Heart right ventricle (tissue), 16 donors: ENCODE results near the gene SRSF7. TPM values are rescaled to one million over a fixed set of nuclear protein-coding genes. Genes with fewer than 3 reads are reported as not detected.

Source experiments
- ATAC-seq, 8 donors: fragments of 200-7000 bp; cut with Tn5 transposase; one replicate each; pipeline ENCODE4 v1.9.1; 2020; ENCODE audit warnings: mild to moderate bottlenecking in 8 of 8, moderate library complexity in 8 of 8, moderate number of reproducible peaks in 1 of 8
- DNase-seq, 2 donors: peaks; one replicate each; pipeline ENCODE4 v3.0.0-alpha.2; 2020
- H3K27ac ChIP-seq, 10 donors: fragments of 200-600 bp; sonication (generic) in 2 of 10; one replicate each; pipeline versions ENCODE4 v1.5.0 to v1.8.0; 2020 to 2022; ENCODE audit warnings: mild to moderate bottlenecking in 3 of 10
- H3K27me3 ChIP-seq, 7 donors: fragments of 200-600 bp; one replicate each; pipeline ENCODE4 v1.8.0; 2021 to 2022; ENCODE audit warnings: mild to moderate bottlenecking in 2 of 7
- H3K36me3 ChIP-seq, 9 donors: fragments of 200-600 bp; sonication (generic) in 1 of 9; one replicate each; pipeline versions ENCODE4 v1.5.0 to v1.8.0; 2020 to 2022; ENCODE audit warnings: mild to moderate bottlenecking in 2 of 9
- H3K4me1 ChIP-seq, 9 donors: fragments of 200-600 bp; sonication (generic) in 1 of 9; one replicate each; pipeline versions ENCODE4 v1.5.0 to v1.8.0; 2020 to 2022; ENCODE audit warnings: mild to moderate bottlenecking in 4 of 9
- H3K4me3 ChIP-seq, 10 donors: fragments of 200-600 bp; sonication (generic) in 2 of 10; one replicate each; pipeline versions ENCODE4 v1.5.0 to v1.8.0; 2020 to 2022; ENCODE audit warnings: mild to moderate bottlenecking in 7 of 10, moderate library complexity in 2 of 10
- H3K9me3 ChIP-seq, 11 donors: fragments of 200-600 bp in 10 of 11; sonication (generic) in 2 of 11; one replicate each; pipeline versions ENCODE4 v1.5.0 to v1.8.0; 2013 to 2022; ENCODE audit warnings: mild to moderate bottlenecking in 2 of 11, control low read depth in 1 of 11, moderate library complexity in 1 of 11
- WGBS, 2 donors: extraction: QIAGEN DNeasy Blood & Tissue Kit; methylation state at CpG; one replicate each; pipeline ENCODE4 v1.1.7; 2013; ENCODE audit warnings: inconsistent platforms in 1 of 2; 5-methylcytosine and 5-hydroxymethylcytosine counted together
- intact Hi-C, 10 donors: fragments of 100-400 bp; cut with DNase I; formaldehyde crosslinking; loops; one replicate each; pipeline versions ENCODE4 v1.11.1 to v1.14.2; 2022
- polyA plus RNA-seq, 2 donors: library from polyadenylated mRNA; stranded (reverse); fragments of 200-250 nt; gene quantifications; one replicate each; pipeline ENCODE4 v1.2.3, GENCODE V29; 2013
- total RNA-seq, 10 donors: library from RNA; stranded (reverse); fragmentation: NEBNext Ultra II Directional in 3 of 10; extraction: Animal tissue kit (Norgen Biotek cat#: 25700) in 3 of 10; gene quantifications; one replicate each; pipeline versions ENCODE4 v1.2.1 to v1.2.4, GENCODE V29; 2021 to 2023
- TF ChIP-seq, protein P1 (sequence below), 9 donors: fragments of 200-600 bp; sonication (generic) in 2 of 9; IDR thresholded peaks; one replicate each; pipeline versions ENCODE4 v1.5.0 to v1.8.0; 2021 to 2022; ENCODE audit warnings: antibody characterized with exemption in 9 of 9, mild to moderate bottlenecking in 5 of 9, moderate library complexity in 1 of 9
- donor health status: Arrhythmogenic right ventricular cardiomyopathy.
- donor health status: ischemic (EF 13 %, LVEDD 7.1; RV severe dilation, severe dysfunction).
- donor health status: healthy with polysubstance abuse.
- donor health status: DM: no; HTN: yes; CAD: no.
- donor health status: DM: no; HTN: no; CAD: no.
- donor health status: ischemic (EF 25% LVEDD 6.9; RV normal size, moderate dysfunction).
- donor health status: ischemic (EF 25% LVEDD 5.7; RV mildly dilated, moderate dysfunction).
- donor health status: healthy.
- donor health status: DM: yes; HTN: yes; CAD: no.
- donor health status: Ischemic cardiomyopathy.
- donor health status: ischemic (EF 35%, LVEDD 5.7; RV mildly dilated, moderate dysfunction).
- donor health status: nonischemic (EF 11% LVEDD 7.7; RV severe dilation, severe dysfunction).
- donor health status: DM: yes; HTN: yes; CAD: no.
- donor health status: PGD.
- donor health status: ischemic (EF 29% LVEDD 5.4; RV normal size, mild dysfunction).
- donor health status: nonischemic (EF 23%, LVEDD 6.1; RV moderate dilation, normal function).

The SRSF7 gene
- total and polyA plus RNA-seq, 12 donors, result 33.2 to 98.8 (median 49.5) TPM

DNA sequence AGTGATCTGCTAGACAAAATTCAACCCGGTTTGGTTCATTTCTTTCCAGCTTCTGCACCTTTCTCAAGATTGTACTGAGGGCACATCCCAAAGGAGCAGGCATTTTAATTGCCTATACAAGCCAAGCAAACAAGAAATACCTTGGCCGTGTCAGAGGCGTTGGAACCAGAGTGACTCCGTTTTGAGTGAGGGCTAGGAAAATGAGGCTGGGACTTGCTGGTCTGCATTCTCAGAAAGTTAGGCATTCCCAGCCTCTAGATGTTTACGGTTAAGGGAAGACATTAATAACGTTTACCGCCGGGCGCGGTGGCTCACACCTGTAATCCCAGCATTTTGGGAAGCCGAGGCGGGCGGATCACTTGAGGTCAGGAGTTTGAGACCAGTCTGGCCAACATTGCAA, 25.4 kb upstream of the SRSF7 start:
- DNase-seq (no peak), ATAC-seq (no peak)
- TF ChIP-seq, protein P1, sequence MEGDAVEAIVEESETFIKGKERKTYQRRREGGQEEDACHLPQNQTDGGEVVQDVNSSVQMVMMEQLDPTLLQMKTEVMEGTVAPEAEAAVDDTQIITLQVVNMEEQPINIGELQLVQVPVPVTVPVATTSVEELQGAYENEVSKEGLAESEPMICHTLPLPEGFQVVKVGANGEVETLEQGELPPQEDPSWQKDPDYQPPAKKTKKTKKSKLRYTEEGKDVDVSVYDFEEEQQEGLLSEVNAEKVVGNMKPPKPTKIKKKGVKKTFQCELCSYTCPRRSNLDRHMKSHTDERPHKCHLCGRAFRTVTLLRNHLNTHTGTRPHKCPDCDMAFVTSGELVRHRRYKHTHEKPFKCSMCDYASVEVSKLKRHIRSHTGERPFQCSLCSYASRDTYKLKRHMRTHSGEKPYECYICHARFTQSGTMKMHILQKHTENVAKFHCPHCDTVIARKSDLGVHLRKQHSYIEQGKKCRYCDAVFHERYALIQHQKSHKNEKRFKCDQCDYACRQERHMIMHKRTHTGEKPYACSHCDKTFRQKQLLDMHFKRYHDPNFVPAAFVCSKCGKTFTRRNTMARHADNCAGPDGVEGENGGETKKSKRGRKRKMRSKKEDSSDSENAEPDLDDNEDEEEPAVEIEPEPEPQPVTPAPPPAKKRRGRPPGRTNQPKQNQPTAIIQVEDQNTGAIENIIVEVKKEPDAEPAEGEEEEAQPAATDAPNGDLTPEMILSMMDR (IDR thresholded peaks at IDR 0.05), result no peak
- H3K4me1 ChIP-seq, result peaks cover 2 to 15% (median 9%) of the 10 kb centered on the region in 9 donors
- 90% methylated on average over 13 of the region's 13 CpGs for WGBS, 2 donors
- intact Hi-C loops, result no loop called here
- no peak overlapping the region for H3K4me3 ChIP-seq
- no peaks in the 10 kb centered on the region for H3K9me3 ChIP-seq
- peaks cover 0 to 9% (median 0%) of the 10 kb centered on the region in 7 donors for H3K27me3 ChIP-seq
- H3K27ac ChIP-seq, result no peak overlapping the region
- peaks cover 0 to 20% (median 6%) of the 10 kb centered on the region in 9 donors for H3K36me3 ChIP-seq

DNA sequence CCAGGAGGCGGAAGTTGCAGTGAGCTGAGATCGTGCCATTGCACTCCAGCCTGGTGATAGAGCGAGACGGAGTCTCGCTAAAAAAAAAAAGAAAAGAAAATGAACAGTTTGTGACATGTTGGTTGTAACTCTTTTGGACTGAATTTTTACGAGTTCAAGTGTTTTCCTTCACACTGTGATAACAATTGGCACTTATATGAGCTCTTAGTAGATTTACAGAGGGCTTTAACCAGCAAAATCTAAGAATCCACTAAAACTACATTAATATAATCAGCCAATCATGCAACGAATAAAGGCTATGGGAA, 24.7 kb upstream of the SRSF7 start:
- Histone ChIP-seq H3K9me3 (no peaks in the 10 kb centered on the region), H3K4me3 (no peak overlapping the region), H3K4me1 (peaks cover 2 to 15% (median 9%) of the 10 kb centered on the region in 9 donors), H3K27ac (no peak overlapping the region), H3K27me3 (peaks cover 0 to 9% (median 0%) of the 10 kb centered on the region in 7 donors), H3K36me3 (peaks cover 0 to 14% (median 4%) of the 10 kb centered on the region in 9 donors)
- intact Hi-C loops, result no loop called here
- WGBS, 2 donors, result 76 to 80% methylated on average over 7 of the region's 7 CpGs
- TF ChIP-seq, protein P1 (IDR thresholded peaks at IDR 0.05), result no peak
- no peak for DNase-seq
- ATAC-seq, result no peak

DNA sequence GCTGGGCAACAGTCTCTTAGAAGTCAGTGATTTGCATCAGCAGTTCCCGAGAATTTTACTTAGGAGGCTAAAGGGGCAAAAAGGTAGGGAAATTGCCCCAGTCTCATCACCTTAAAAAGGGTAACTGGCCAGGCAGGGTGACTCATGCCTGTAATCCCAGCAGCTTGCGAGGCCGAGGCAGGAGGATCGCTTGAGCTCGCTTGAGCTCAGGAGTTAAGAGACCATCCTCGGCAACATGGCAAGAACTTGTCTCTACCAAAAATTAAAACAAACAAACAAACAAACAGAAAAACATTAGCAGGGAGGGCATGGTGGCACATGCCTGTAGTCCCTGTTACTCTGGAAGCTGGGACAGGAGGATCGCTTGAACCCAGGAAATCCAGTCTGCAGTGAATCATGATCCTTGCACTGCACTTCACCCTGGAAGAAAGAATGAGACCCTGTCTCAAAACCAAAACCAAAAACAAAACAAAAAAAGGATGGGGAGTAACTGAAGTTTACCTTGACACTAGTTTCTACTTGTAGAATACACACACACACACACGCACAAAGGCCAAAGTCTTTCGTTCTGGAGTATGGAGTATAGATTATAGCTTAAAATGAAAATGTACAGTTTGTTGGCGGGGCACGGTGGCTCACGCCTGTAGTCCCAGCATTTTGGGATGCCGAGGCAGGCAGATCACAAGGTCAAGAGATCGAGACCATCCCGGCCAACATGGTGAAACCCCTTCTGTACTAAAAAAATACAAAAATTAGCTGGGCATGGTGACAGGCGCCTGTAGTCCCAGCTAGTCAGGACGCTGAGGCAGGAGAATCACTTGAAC, 24.1 kb upstream of the SRSF7 start:
- H3K4me1 ChIP-seq, result peaks cover 2 to 15% (median 9%) of the 10 kb centered on the region in 9 donors
- TF ChIP-seq, protein P1 (IDR thresholded peaks at IDR 0.05), result no peak
- peaks cover 0 to 9% (median 0%) of the 10 kb centered on the region in 7 donors for H3K27me3 ChIP-seq
- 86 to 90% methylated on average over 17 of the region's 17 CpGs for WGBS, 2 donors
- peaks cover 0 to 8% (median 1%) of the 10 kb centered on the region in 9 donors for H3K36me3 ChIP-seq
- DNase-seq (no peak), ATAC-seq (no peak)
- intact Hi-C loops, result no loop called here
- H3K9me3 ChIP-seq, result no peaks in the 10 kb centered on the region
- no peak overlapping the region for H3K27ac ChIP-seq
- no peak overlapping the region for H3K4me3 ChIP-seq

DNA sequence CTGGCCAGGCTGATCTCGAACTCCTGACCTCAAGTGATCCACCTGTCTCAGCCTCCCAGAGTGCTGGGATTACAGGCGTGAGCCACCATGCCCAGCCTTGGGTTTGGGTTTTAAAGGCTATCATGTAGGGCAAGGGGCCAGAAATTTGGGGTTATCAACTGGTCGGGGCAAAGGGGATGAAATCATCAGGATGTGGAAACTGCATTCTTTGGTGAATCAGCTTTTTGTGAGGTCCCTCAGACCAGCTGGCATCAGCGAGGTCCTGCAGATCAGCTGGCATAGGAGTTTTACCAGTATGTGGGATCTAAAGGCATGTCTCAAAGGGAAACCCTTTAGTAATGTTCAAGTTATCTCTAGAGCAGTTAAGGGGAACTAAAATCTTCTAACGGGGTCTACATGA, 20.5 kb upstream of the SRSF7 start:
- 69% methylated on average over 5 of the region's 5 CpGs for WGBS, 2 donors
- intact Hi-C loops, result no loop called here
- TF ChIP-seq, protein P1 (IDR thresholded peaks at IDR 0.05), result no peak

More for the DNA sequence above, 20.5 kb upstream of the SRSF7 start:
- no peak overlapping the region for H3K27ac ChIP-seq
- DNase-seq (no peak), ATAC-seq (no peak)
- no peaks in the 10 kb centered on the region for H3K9me3 ChIP-seq
- H3K4me1 ChIP-seq, result no peaks in the 10 kb centered on the region
- peaks cover 0 to 2% (median 0%) of the 10 kb centered on the region in 7 donors for H3K27me3 ChIP-seq
- H3K36me3 ChIP-seq, result no peaks in the 10 kb centered on the region
- no peak overlapping the region for H3K4me3 ChIP-seq
